Subcutaneous adipose tissue (tissue), 4 donors: ENCODE results near the gene STXBP1. TPM values are rescaled to one million over a fixed set of nuclear protein-coding genes. Genes with fewer than 3 reads are reported as not detected.

Experiments
- CTCF ChIP-seq: fragments of 450-650 bp; IDR thresholded peaks from one replicate; pipeline ENCODE4 v1.5.1; 2016; ENCODE audit warnings: low read depth, mild to moderate bottlenecking, control low read depth, antibody characterized with exemption, moderate library complexity
- total RNA-seq, 4 donors: library from RNA; depleted of rRNA; stranded (reverse); fragments of >200 nt; gene quantifications; one replicate each; pipeline ENCODE4 v1.1.0, GENCODE V29; 2016

Gene STXBP1
- total RNA-seq, 4 donors from 2014 or later: 23.2 to 116 (median 69.3) TPM

- no peak for TF ChIP-seq CTCF
Measured at GRCh38 chr9:127700140-127700539, 88.1 kb downstream of the STXBP1 start.

- TF ChIP-seq CTCF: no peak
Measured at GRCh38 chr9:127700594-127701255, 88.6 kb downstream of the STXBP1 start.

- TF ChIP-seq CTCF: no peak
Measured at GRCh38 chr9:127703289-127703946, 91.3 kb downstream of the STXBP1 start.

- no peak for TF ChIP-seq CTCF
Measured at GRCh38 chr9:127705577-127706379, 93.7 kb downstream of the STXBP1 start.

GRCh38 chr9:127706836-127707241, 94.8 kb downstream of the STXBP1 start, which contains the start of gene CFAP157:
CFAP157 (plus strand) TSS chr9:127706988; CDS start chr9:127707032, 44 bp downstream.
- no peak for TF ChIP-seq CTCF

GRCh38 chr9:127707766-127708165, 95.7 kb downstream of the STXBP1 start:
- TF ChIP-seq CTCF: no peak

GRCh38 chr9:127708952-127709587, 97.0 kb downstream of the STXBP1 start:
- no peak for TF ChIP-seq CTCF
